Endothelial cell of umbilical vein (primary cell): ENCODE results near the gene FRMD4A.

Experiments
- CTCF ChIP-seq, 2 donors: IDR thresholded peaks; 1 replicate in 1 of 2; 2 replicates in 1 of 2; pipeline ENCODE4 v1.5.1; 2011; ENCODE audit warnings: low read length in 2 of 2, mild to moderate bottlenecking in 2 of 2, moderate library complexity in 2 of 2, control low read depth in 1 of 2, inconsistent platforms in 1 of 2, low read depth in 1 of 2; ENCODE audit not compliant: insufficient read depth in 1 of 2; ENCODE audit errors: extremely low read depth in 1 of 2
- POLR2AphosphoS5 ChIP-seq: IDR thresholded peaks from 2 replicates; pipeline ENCODE4 v1.6.1; 2012; ENCODE audit warnings: low read depth, mild to moderate bottlenecking, control low read depth, low read length, moderate library complexity; ENCODE audit not compliant: insufficient read depth

- TF ChIP-seq POLR2AphosphoS5 (no peak), CTCF (IDR thresholded peaks at IDR 0.05; ENCODE audit: extremely low read depth in 1 of 2, insufficient read depth in 1 of 2, low read depth in 1 of 2, low read length in 2 of 2) (no peak)
These were observed 646.4 kb downstream of the FRMD4A start for GRCh38 chr10:13684252-13684791.
